Fibroblast of skin of right quadriceps (primary cell): Measurements from ENCODE around the gene ERFE.

Experiments
- DNase-seq: peaks from one replicate; pipeline ENCODE4 v3.0.0-alpha.2; 2013

The ERFE gene

GRCh38 chr2:238140040-238140439, 18.7 kb upstream of the ERFE start:
- no peak for DNase-seq

GRCh38 chr2:238140721-238141540, 17.8 kb upstream of the ERFE start:
- DNase-seq, result no peak

GRCh38 chr2:238141541-238142318, 17.0 kb upstream of the ERFE start:
- peak; percentile 59 for DNase-seq

- peak; percentile 14 for DNase-seq
Measured at GRCh38 chr2:238142382-238143205, 16.2 kb upstream of the ERFE start.

GRCh38 chr2:238143239-238143951, 15.4 kb upstream of the ERFE start:
- DNase-seq, result peak; percentile 67

GRCh38 chr2:238144262-238144661, 14.5 kb upstream of the ERFE start:
- no peak for DNase-seq

GRCh38 chr2:238145046-238145445, 13.7 kb upstream of the ERFE start:
- no peak for DNase-seq

- no peak for DNase-seq
Measured at GRCh38 chr2:238145851-238146250, 12.9 kb upstream of the ERFE start.

GRCh38 chr2:238146884-238147544, 11.8 kb upstream of the ERFE start:
- no peak for DNase-seq

GRCh38 chr2:238148981-238149380, 9.8 kb upstream of the ERFE start:
- DNase-seq, result no peak

GRCh38 chr2:238149841-238150572, 8.8 kb upstream of the ERFE start:
- DNase-seq, result no peak

GRCh38 chr2:238150686-238151085, 8.1 kb upstream of the ERFE start:
- no peak for DNase-seq

- no peak for DNase-seq
Measured at GRCh38 chr2:238151205-238151604, 7.6 kb upstream of the ERFE start.

GRCh38 chr2:238151628-238152235, 7.0 kb upstream of the ERFE start:
- no peak for DNase-seq

- no peak for DNase-seq
Measured at GRCh38 chr2:238152771-238153688, 5.7 kb upstream of the ERFE start.

GRCh38 chr2:238154570-238154969, 4.2 kb upstream of the ERFE start:
- DNase-seq, result no peak

GRCh38 chr2:238155051-238155760, 3.6 kb upstream of the ERFE start:
- DNase-seq, result peak; percentile 63

GRCh38 chr2:238155761-238156694, 2.7 kb upstream of the ERFE start:
- no peak for DNase-seq
